Lung (tissue), 12 donors: Measurements from ENCODE around the gene RASAL2. TPM values are rescaled to one million over a fixed set of nuclear protein-coding genes. Genes with fewer than 3 reads are reported as not detected.

Source experiments
- ATAC-seq: fragments of 200-7000 bp; cut with Tn5 transposase; one replicate; pipeline ENCODE4 v1.9.1; 2020; ENCODE audit warnings: moderate number of reproducible peaks; ENCODE audit not compliant: insufficient read depth, low FRiP score
- DNase-seq, 3 donors: peaks; one replicate each; pipeline ENCODE4 v3.0.0-alpha.2; 2013 to 2017
- H3K27ac ChIP-seq, 2 donors: one replicate each; pipeline ENCODE4 v1.5.1; 2013; ENCODE audit warnings: mild to moderate bottlenecking in 2 of 2, moderate library complexity in 2 of 2, control low read depth in 1 of 2, inconsistent platforms in 1 of 2, low read depth in 1 of 2, low read length in 1 of 2
- H3K27me3 ChIP-seq, 3 donors: one replicate each; pipeline ENCODE4 v1.5.1; 2013; ENCODE audit warnings: low read length in 2 of 3; ENCODE audit not compliant: control insufficient read depth in 3 of 3, insufficient read depth in 3 of 3
- H3K36me3 ChIP-seq, 4 donors: one replicate each; pipeline ENCODE4 v1.5.1; 2013; ENCODE audit warnings: low read length in 4 of 4, mild to moderate bottlenecking in 1 of 4, moderate library complexity in 1 of 4; ENCODE audit not compliant: control insufficient read depth in 4 of 4, insufficient read depth in 4 of 4
- H3K4me1 ChIP-seq, 5 donors: one replicate each; pipeline ENCODE4 v1.5.1; 2013; ENCODE audit warnings: low read length in 5 of 5, mild to moderate bottlenecking in 2 of 5, moderate library complexity in 1 of 5; ENCODE audit not compliant: control insufficient read depth in 5 of 5, insufficient read depth in 5 of 5
- H3K4me3 ChIP-seq: one replicate; pipeline ENCODE4 v1.5.1; 2013; ENCODE audit warnings: mild to moderate bottlenecking, control low read depth, moderate library complexity
- H3K9ac ChIP-seq, 2 donors: one replicate each; pipeline ENCODE4 v1.5.1; 2013; ENCODE audit warnings: low read length in 2 of 2, control low read depth in 1 of 2; ENCODE audit not compliant: insufficient read depth in 1 of 2
- H3K9me3 ChIP-seq, 4 donors: one replicate each; pipeline ENCODE4 v1.5.1; 2013; ENCODE audit warnings: low read length in 3 of 4, mild to moderate bottlenecking in 1 of 4, moderate library complexity in 1 of 4; ENCODE audit not compliant: control insufficient read depth in 4 of 4, insufficient read depth in 3 of 4
- CTCF ChIP-seq: IDR thresholded peaks from 2 replicates; pipeline ENCODE4 v1.5.1; 2012; ENCODE audit warnings: mild to moderate bottlenecking; ENCODE audit errors: control extremely low read depth, extremely low read depth
- WGBS, 2 donors: extraction: QIAGEN DNeasy Blood & Tissue Kit; methylation state at CpG; one replicate each; pipeline ENCODE4 v1.1.7; 2013; 5-methylcytosine and 5-hydroxymethylcytosine counted together
- polyA plus RNA-seq, 2 donors: library from polyadenylated mRNA; stranded (reverse); fragments of 200-250 nt; gene quantifications; one replicate each; pipeline ENCODE4 v1.2.1, GENCODE V29; 2013
- total RNA-seq, 2 donors: library from RNA; depleted of rRNA in 1 of 2; stranded (reverse); fragments of >200 nt in 1 of 2; gene quantifications; one replicate each; pipeline ENCODE4 v1.2.1, GENCODE V29; 2014 to 2021
- donor health status: control.
- donor health status: control.
- donor health status: Bipolar disorder and iron deficiency.
- donor health status: healthy.
- donor health status: DM: yes; HTN: yes; CAD: no.

Gene RASAL2
- total and polyA plus RNA-seq, 4 donors, result 4.9 to 34.8 (median 15.8) TPM

- H3K27me3 ChIP-seq, result no peaks in the 10 kb centered on the region
- ATAC-seq (no peak), DNase-seq (peak in 2 of 3 donors; percentile 18 to 29)
- no peak overlapping the region for H3K4me3 ChIP-seq
- no peaks in the 10 kb centered on the region for H3K9me3 ChIP-seq
- peaks cover 0 to 3% (median 1%) of the 10 kb centered on the region in 4 donors for H3K36me3 ChIP-seq
- no peak overlapping the region for H3K9ac ChIP-seq
- TF ChIP-seq CTCF, result no peak
- WGBS, 2 donors, result 35 to 38% methylated on average over 53 to 54 of the region's 54 CpGs
- H3K4me1 ChIP-seq, result peaks cover 0 to 12% (median 6%) of the 10 kb centered on the region in 5 donors
- no peak overlapping the region for H3K27ac ChIP-seq
Measured at GRCh38 chr1:178486100-178487069, 392.5 kb downstream of the RASAL2 start.

GRCh38 chr1:178487070-178487615, 393.2 kb downstream of the RASAL2 start:
- H3K9me3 ChIP-seq, result no peaks in the 10 kb centered on the region
- H3K27ac ChIP-seq, result no peak overlapping the region
- H3K27me3 ChIP-seq, result no peaks in the 10 kb centered on the region
- DNase-seq, result no peak
- H3K36me3 ChIP-seq, result peaks cover 0 to under 1% (median 0%) of the 10 kb centered on the region in 4 donors
- H3K4me1 ChIP-seq, result peaks cover 0 to 12% (median 6%) of the 10 kb centered on the region in 5 donors
- TF ChIP-seq CTCF, result no peak
- no peak overlapping the region for H3K4me3 ChIP-seq
- WGBS, 2 donors, result 54 to 65% methylated on average over 19 to 20 of the region's 20 CpGs
- ATAC-seq, result no peak
- H3K9ac ChIP-seq, result no peak overlapping the region

GRCh38 chr1:178488393-178488792, 394.5 kb downstream of the RASAL2 start:
- TF ChIP-seq CTCF, result no peak
- no peak overlapping the region for H3K27ac ChIP-seq
- no peak for ATAC-seq
- no peaks in the 10 kb centered on the region for H3K27me3 ChIP-seq
- H3K4me1 ChIP-seq, result peaks cover 0 to 12% (median 6%) of the 10 kb centered on the region in 5 donors
- H3K9ac ChIP-seq, result no peak overlapping the region
- H3K4me3 ChIP-seq, result no peak overlapping the region
- 93 to 98% methylated on average over 4 of the region's 4 CpGs for WGBS, 2 donors
- no peak for DNase-seq
- no peaks in the 10 kb centered on the region for H3K36me3 ChIP-seq
- no peaks in the 10 kb centered on the region for H3K9me3 ChIP-seq
